ENCODE results near the gene TUBB2A.

DNA sequence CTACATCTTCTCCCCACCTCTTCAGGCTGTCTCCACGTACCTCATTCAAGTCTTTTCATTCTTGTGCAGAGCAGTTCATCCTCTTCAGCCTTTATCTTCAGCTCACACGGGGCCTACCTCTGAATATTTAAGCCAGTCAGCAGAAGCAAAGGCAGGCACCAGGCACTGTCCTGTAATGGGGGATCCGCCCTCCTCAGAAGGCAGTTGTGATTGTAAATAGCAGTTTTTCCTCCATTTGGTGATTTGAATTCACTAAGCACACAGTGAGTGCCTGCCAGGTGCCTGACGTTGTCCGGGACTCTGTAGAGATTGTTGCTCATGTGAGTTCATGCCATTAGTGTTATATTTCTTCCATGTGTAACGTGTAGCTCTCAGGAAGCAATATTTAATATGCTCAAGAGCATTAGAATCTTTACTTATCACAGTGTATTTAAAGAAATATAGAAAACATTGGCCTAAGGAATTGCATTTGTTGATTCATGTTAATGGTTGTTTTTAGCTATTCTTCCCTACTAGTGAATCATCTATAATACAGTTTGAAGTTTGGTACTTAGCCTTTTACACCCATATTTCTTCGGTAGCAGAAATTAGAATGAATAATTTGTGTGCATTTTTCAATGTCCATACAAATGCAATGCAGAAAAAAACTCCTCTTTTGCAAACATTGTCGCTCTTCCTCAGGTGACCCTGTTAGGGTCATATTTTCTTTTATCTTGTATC lies 20.9 kb downstream of the TUBB2A start:
- TF ChIP-seq, protein P1, sequence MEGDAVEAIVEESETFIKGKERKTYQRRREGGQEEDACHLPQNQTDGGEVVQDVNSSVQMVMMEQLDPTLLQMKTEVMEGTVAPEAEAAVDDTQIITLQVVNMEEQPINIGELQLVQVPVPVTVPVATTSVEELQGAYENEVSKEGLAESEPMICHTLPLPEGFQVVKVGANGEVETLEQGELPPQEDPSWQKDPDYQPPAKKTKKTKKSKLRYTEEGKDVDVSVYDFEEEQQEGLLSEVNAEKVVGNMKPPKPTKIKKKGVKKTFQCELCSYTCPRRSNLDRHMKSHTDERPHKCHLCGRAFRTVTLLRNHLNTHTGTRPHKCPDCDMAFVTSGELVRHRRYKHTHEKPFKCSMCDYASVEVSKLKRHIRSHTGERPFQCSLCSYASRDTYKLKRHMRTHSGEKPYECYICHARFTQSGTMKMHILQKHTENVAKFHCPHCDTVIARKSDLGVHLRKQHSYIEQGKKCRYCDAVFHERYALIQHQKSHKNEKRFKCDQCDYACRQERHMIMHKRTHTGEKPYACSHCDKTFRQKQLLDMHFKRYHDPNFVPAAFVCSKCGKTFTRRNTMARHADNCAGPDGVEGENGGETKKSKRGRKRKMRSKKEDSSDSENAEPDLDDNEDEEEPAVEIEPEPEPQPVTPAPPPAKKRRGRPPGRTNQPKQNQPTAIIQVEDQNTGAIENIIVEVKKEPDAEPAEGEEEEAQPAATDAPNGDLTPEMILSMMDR (IDR thresholded peaks at IDR 0.05) = no peak
- TF ChIP-seq POLR2AphosphoS5 (IDR thresholded peaks at IDR 0.05) = no peak

Measured in prostate gland (tissue), 2 donors.